Measurements from ENCODE around the gene CDYL2. TPM values are rescaled to one million over a fixed set of nuclear protein-coding genes. Genes with fewer than 3 reads are reported as not detected.

CDYL2 gene
- total RNA-seq, 1 experiment from 2014 or later, result 8.2 TPM

GRCh38 chr16:80707686-80708085 is 96.7 kb downstream of the CDYL2 start:
- Mint-ChIP-seq H3K4me3 (no peak overlapping the region), H3K36me3 (no peaks in the 10 kb centered on the region), H3K27me3 (ENCODE audit: low read depth) (no peaks in the 10 kb centered on the region), H3K4me1 (no peaks in the 10 kb centered on the region), H3K27ac (no peak overlapping the region), H3K9me3 (peaks cover 18% of the 10 kb centered on the region)
- POLR2A ChIA-PET, result no interaction called here
- TF ChIP-seq E2F4 (CRISPR knock-in tag; IDR thresholded peaks at IDR 0.05; ENCODE audit: borderline replicate concordance, low read depth) (no peak), ZNF423 (CRISPR knock-in tag; IDR thresholded peaks at IDR 0.05) (no peak), NFYB (CRISPR knock-in tag; conservative IDR thresholded peaks at IDR 0.05; ENCODE audit: low read depth) (no peak), JAZF1 (CRISPR knock-in tag; IDR thresholded peaks at IDR 0.05) (no peak), IRF2 (CRISPR knock-in tag; IDR thresholded peaks at IDR 0.05; ENCODE audit: borderline replicate concordance, low read depth) (no peak), HMGA2 (CRISPR knock-in tag; IDR thresholded peaks at IDR 0.05) (no peak), RORB (CRISPR knock-in tag; IDR thresholded peaks at IDR 0.05) (no peak), ZBTB21 (CRISPR knock-in tag; IDR thresholded peaks at IDR 0.05; ENCODE audit: borderline replicate concordance) (no peak), ATF3 (CRISPR knock-in tag; conservative IDR thresholded peaks at IDR 0.05) (no peak), MAX (CRISPR knock-in tag; IDR thresholded peaks at IDR 0.05) (no peak), ZNF121 (CRISPR knock-in tag; IDR thresholded peaks at IDR 0.05) (no peak)
- CTCF ChIA-PET, result no interaction called here
- ATAC-seq (no peak), DNase-seq (ENCODE audit: low spot score) (no peak)

GRCh38 chr16:80705596-80705995 is 98.8 kb downstream of the CDYL2 start:
- no peak for TF ChIP-seq PRRX2 (CRISPR knock-in tag; IDR thresholded peaks at IDR 0.05)
- no peak for TF ChIP-seq ZNF416 (CRISPR knock-in tag; IDR thresholded peaks at IDR 0.05)
- TF ChIP-seq ZNF423 (CRISPR knock-in tag; IDR thresholded peaks at IDR 0.05), result no peak
- no peak for TF ChIP-seq ZNF232 (CRISPR knock-in tag; IDR thresholded peaks at IDR 0.05)
- CTCF ChIA-PET, result no interaction called here
- Mint-ChIP-seq H3K4me3 (no peak overlapping the region), H3K36me3 (no peaks in the 10 kb centered on the region), H3K4me1 (peaks cover 4% of the 10 kb centered on the region), H3K27me3 (ENCODE audit: low read depth) (no peaks in the 10 kb centered on the region), H3K27ac (no peak overlapping the region), H3K9me3 (peaks cover 18% of the 10 kb centered on the region)
- POLR2A ChIA-PET, result no interaction called here
- ATAC-seq (no peak), DNase-seq (ENCODE audit: low spot score) (no peak)

GRCh38 chr16:80704751-80705505 is 99.5 kb downstream of the CDYL2 start:
- CTCF ChIA-PET, result no interaction called here
- H3K36me3 Mint-ChIP-seq, result no peaks in the 10 kb centered on the region
- H3K4me3 Mint-ChIP-seq, result no peak overlapping the region
- no peak overlapping the region for H3K27ac Mint-ChIP-seq
- DNase-seq (ENCODE audit: low spot score) (no peak), ATAC-seq (no peak)
- no peaks in the 10 kb centered on the region for H3K27me3 Mint-ChIP-seq (ENCODE audit: low read depth)
- peaks cover 10% of the 10 kb centered on the region for H3K4me1 Mint-ChIP-seq
- H3K9me3 Mint-ChIP-seq, result peaks cover 18% of the 10 kb centered on the region
- POLR2A ChIA-PET, result no interaction called here
- TF ChIP-seq GABPB1 (CRISPR knock-in tag; IDR thresholded peaks at IDR 0.05) (no peak), ZNF425 (CRISPR knock-in tag; conservative IDR thresholded peaks at IDR 0.05) (no peak), JAZF1 (CRISPR knock-in tag; IDR thresholded peaks at IDR 0.05) (no peak), FOXP1 (CRISPR knock-in tag; IDR thresholded peaks at IDR 0.05; ENCODE audit: borderline replicate concordance) (no peak), JUN (CRISPR knock-in tag; IDR thresholded peaks at IDR 0.05) (no peak), E2F1 (CRISPR knock-in tag; IDR thresholded peaks at IDR 0.05) (no peak), STAT6 (CRISPR knock-in tag; conservative IDR thresholded peaks at IDR 0.05; ENCODE audit: low read depth) (no peak), ETV6 (CRISPR knock-in tag; IDR thresholded peaks at IDR 0.05) (no peak), GRHL2 (CRISPR knock-in tag; IDR thresholded peaks at IDR 0.05; ENCODE audit: insufficient replicate concordance, severe bottlenecking) (no peak), ZNF263 (CRISPR knock-in tag; IDR thresholded peaks at IDR 0.05; ENCODE audit: low read depth) (no peak), ZBTB43 (CRISPR knock-in tag; IDR thresholded peaks at IDR 0.05) (no peak)
